ENCODE data around the gene CYP26C1.

The CYP26C1 gene

DNA sequence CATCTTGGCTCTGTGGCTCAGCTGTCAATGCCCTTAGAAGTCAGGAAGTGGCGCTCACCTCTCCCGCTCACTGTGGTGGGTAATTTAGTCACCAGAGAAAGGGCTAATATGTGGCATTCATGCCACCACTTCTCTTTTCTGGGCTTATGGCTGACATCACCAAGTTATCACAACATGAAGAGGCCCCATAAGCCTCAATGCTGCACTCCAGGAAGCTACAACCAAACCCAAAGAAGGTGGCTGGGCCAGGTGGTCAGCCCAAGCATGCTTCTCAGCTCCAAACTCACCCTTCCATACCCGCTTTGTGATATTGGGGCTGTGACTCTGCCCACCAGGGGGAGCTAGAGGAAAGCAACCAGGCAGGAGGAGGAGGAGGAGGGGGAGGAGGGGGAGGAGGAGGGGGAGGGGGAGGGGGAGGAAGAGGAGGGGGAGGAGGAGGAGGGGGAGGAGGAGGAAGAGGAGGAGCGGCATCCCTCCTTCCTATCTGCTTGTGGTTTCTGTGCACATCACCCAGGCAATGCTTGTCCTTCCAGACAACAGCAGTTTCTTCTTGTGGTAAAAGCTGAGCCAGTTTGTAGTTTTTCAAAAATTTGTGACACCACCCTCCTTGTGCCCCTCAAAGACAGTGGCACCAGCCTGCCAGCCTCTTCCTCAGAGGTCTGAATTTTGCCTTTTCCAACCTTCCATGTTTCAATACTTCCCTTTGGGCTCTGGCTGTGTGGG lies 55.2 kb downstream of the CYP26C1 start:
- TF ChIP-seq, protein P1, sequence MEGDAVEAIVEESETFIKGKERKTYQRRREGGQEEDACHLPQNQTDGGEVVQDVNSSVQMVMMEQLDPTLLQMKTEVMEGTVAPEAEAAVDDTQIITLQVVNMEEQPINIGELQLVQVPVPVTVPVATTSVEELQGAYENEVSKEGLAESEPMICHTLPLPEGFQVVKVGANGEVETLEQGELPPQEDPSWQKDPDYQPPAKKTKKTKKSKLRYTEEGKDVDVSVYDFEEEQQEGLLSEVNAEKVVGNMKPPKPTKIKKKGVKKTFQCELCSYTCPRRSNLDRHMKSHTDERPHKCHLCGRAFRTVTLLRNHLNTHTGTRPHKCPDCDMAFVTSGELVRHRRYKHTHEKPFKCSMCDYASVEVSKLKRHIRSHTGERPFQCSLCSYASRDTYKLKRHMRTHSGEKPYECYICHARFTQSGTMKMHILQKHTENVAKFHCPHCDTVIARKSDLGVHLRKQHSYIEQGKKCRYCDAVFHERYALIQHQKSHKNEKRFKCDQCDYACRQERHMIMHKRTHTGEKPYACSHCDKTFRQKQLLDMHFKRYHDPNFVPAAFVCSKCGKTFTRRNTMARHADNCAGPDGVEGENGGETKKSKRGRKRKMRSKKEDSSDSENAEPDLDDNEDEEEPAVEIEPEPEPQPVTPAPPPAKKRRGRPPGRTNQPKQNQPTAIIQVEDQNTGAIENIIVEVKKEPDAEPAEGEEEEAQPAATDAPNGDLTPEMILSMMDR (IDR thresholded peaks at IDR 0.05; ENCODE audit: insufficient read depth, missing control alignments), result peak; percentile 72
- DNase-seq (ENCODE audit: insufficient read length, low spot score) (no peak), FAIRE-seq (no peak)

Data from D721Med (cell line).